GM19238 (cell line): Measurements from ENCODE around the gene EBF4.
"Not testable (repeated sequence)": the region's sequence is repeated elsewhere in the genome, so short reads cannot be mapped to it uniquely, and the experiment has no call there.

Experiments used
- DNase-seq: peaks from one replicate; pipeline ENCODE4 v3.0.0; 2011; ENCODE audit warnings: low spot score; ENCODE audit not compliant: insufficient read length

The EBF4 gene

GRCh38 chr20:2794202-2794748, 101.7 kb downstream of the EBF4 start:
- DNase-seq, result no peak

GRCh38 chr20:2794866-2795447, 102.4 kb downstream of the EBF4 start:
- no peak for DNase-seq

- DNase-seq, result no peak
These were observed 102.9 kb downstream of the EBF4 start for GRCh38 chr20:2795451-2795850.

- DNase-seq, result no peak
These were observed 103.6 kb downstream of the EBF4 start for GRCh38 chr20:2796011-2796660.

- DNase-seq, result no peak
These were observed 104.8 kb downstream of the EBF4 start for GRCh38 chr20:2797136-2797983.

- DNase-seq, result no peak
These were observed 105.7 kb downstream of the EBF4 start for GRCh38 chr20:2798095-2798805.

- no peak for DNase-seq
These were observed 106.2 kb downstream of the EBF4 start for GRCh38 chr20:2798814-2799213.

GRCh38 chr20:2799271-2799670, 106.7 kb downstream of the EBF4 start:
- DNase-seq, result no peak

GRCh38 chr20:2799688-2800520, 107.3 kb downstream of the EBF4 start:
- peak; percentile 45 for DNase-seq

- DNase-seq, result peak; percentile 69
These were observed 108.1 kb downstream of the EBF4 start, which contains the start of gene CPXM1 for GRCh38 chr20:2800521-2801285. CPXM1 (minus strand) TSS chr20:2800627; CDS start chr20:2800572, 55 bp downstream.

- peak; percentile 29 for DNase-seq
These were observed 108.7 kb downstream of the EBF4 start for GRCh38 chr20:2801286-2801728.

GRCh38 chr20:2804041-2804828, 111.7 kb downstream of the EBF4 start:
- no peak for DNase-seq

GRCh38 chr20:2804852-2805688, 112.5 kb downstream of the EBF4 start:
- no peak for DNase-seq

GRCh38 chr20:2805689-2806350, 113.2 kb downstream of the EBF4 start:
- DNase-seq, result no peak

- DNase-seq, result no peak
These were observed 113.7 kb downstream of the EBF4 start for GRCh38 chr20:2806351-2806701.

GRCh38 chr20:2807019-2807418, 114.4 kb downstream of the EBF4 start:
- no peak for DNase-seq

- DNase-seq, result not testable (repeated sequence)
These were observed 115.3 kb downstream of the EBF4 start for GRCh38 chr20:2807929-2808328.
